SK-N-SH treated with all-trans-retinoic acid at 6 μM for 48 hours (cell line): Measurements from ENCODE around the gene ZFYVE28.
A peak's percentile ranks its signal among the peaks of the same experiment; 100 is the strongest.

ENCODE experiments used
- ATAC-seq: fragments of 200-7000 bp; cut with Tn5 transposase; 3 replicates; pipeline ENCODE4 v1.9.1; 2020; ENCODE audit warnings: mild to moderate bottlenecking, moderate library complexity
- ARNTL ChIP-seq: fragments of 450-650 bp; formaldehyde crosslinking; IDR thresholded peaks from 2 replicates; pipeline ENCODE4 v1.5.0; 2020; ENCODE audit warnings: low read depth, mild to moderate bottlenecking, moderate library complexity, borderline replicate concordance
- BACH2 ChIP-seq: fragments of 250-450 bp; sonication (Bioruptor Pico); IDR thresholded peaks from 2 replicates; pipeline ENCODE4 v1.9.0; 2021; ENCODE audit warnings: mild to moderate bottlenecking, borderline replicate concordance
- CSDC2 ChIP-seq: fragments of 250-450 bp; sonication (Bioruptor Pico); IDR thresholded peaks from 2 replicates; pipeline ENCODE4 v1.5.0; 2020; ENCODE audit warnings: mild to moderate bottlenecking, moderate library complexity
- CSRNP3 ChIP-seq: fragments of 250-450 bp; sonication (Bioruptor Pico); IDR thresholded peaks from 2 replicates; pipeline ENCODE4 v1.5.1; 2021; ENCODE audit warnings: mild to moderate bottlenecking, moderate library complexity
- ESRRG ChIP-seq: fragments of 250-450 bp; sonication (Bioruptor Pico); IDR thresholded peaks from 2 replicates; pipeline ENCODE4 v1.6.1; 2021; ENCODE audit warnings: mild to moderate bottlenecking
- GLIS3 ChIP-seq: fragments of 250-450 bp; sonication (Bioruptor Pico); IDR thresholded peaks from 2 replicates; pipeline ENCODE4 v1.5.0; 2020; ENCODE audit warnings: mild to moderate bottlenecking, moderate library complexity
- ISL1 ChIP-seq: fragments of 250-450 bp; sonication (Bioruptor Pico); IDR thresholded peaks from 2 replicates; pipeline ENCODE4 v2.1.2; 2022; ENCODE audit warnings: mild to moderate bottlenecking, moderate library complexity
- OSR1 ChIP-seq: fragments of 250-450 bp; sonication (Bioruptor Pico); IDR thresholded peaks from 2 replicates; pipeline ENCODE4 v1.8.0; 2022; ENCODE audit warnings: moderate library complexity, mild to moderate bottlenecking, inconsistent platforms
- PATZ1 ChIP-seq: fragments of 250-450 bp; sonication (Bioruptor Pico); IDR thresholded peaks from 2 replicates; pipeline ENCODE4 v1.8.0; 2020; ENCODE audit warnings: mild to moderate bottlenecking, moderate library complexity, borderline replicate concordance
- POU6F1 ChIP-seq: fragments of 250-450 bp; sonication (Bioruptor Pico); IDR thresholded peaks from 2 replicates; pipeline ENCODE4 v1.8.0; 2021; ENCODE audit warnings: low read depth, mild to moderate bottlenecking, moderate library complexity, borderline replicate concordance
- PPARA ChIP-seq: fragments of 250-450 bp; sonication (Bioruptor Pico); IDR thresholded peaks from 2 replicates; pipeline ENCODE4 v1.5.0; 2020; ENCODE audit warnings: mild to moderate bottlenecking, borderline replicate concordance
- RARB ChIP-seq: fragments of 250-450 bp; sonication (Bioruptor Pico); IDR thresholded peaks from 2 replicates; pipeline ENCODE4 v1.8.0; 2021; ENCODE audit warnings: mild to moderate bottlenecking, moderate library complexity
- SNAI2 ChIP-seq: fragments of 250-450 bp; sonication (Bioruptor Pico); IDR thresholded peaks from 2 replicates; pipeline ENCODE4 v1.5.0; 2020; ENCODE audit warnings: mild to moderate bottlenecking, moderate library complexity
- TCF4 ChIP-seq: fragments of 250-450 bp; sonication (Bioruptor Pico); IDR thresholded peaks from 2 replicates; pipeline ENCODE4 v1.8.0; 2021; ENCODE audit warnings: mild to moderate bottlenecking, moderate library complexity, borderline replicate concordance
- TOX ChIP-seq: fragments of 250-450 bp; sonication (Bioruptor Pico); IDR thresholded peaks from 2 replicates; pipeline ENCODE4 v1.8.0; 2021; ENCODE audit warnings: mild to moderate bottlenecking, moderate library complexity, borderline replicate concordance
- TSHZ2 ChIP-seq: fragments of 250-450 bp; sonication (Bioruptor Pico); IDR thresholded peaks from 2 replicates; pipeline ENCODE4 v1.5.0; 2020; ENCODE audit warnings: mild to moderate bottlenecking, moderate library complexity
- ZC3H10 ChIP-seq: fragments of 250-450 bp; sonication (Bioruptor Pico); IDR thresholded peaks from 2 replicates; pipeline ENCODE4 v1.5.1; 2021; ENCODE audit warnings: mild to moderate bottlenecking, moderate library complexity
- ZFP3 ChIP-seq: fragments of 250-450 bp; sonication (Bioruptor Pico); IDR thresholded peaks from 2 replicates; pipeline ENCODE4 v1.5.0; 2020; ENCODE audit warnings: mild to moderate bottlenecking, moderate library complexity
- ZFP30 ChIP-seq: fragments of 450-650 bp; formaldehyde crosslinking; IDR thresholded peaks from 2 replicates; pipeline ENCODE4 v1.5.0; 2022; ENCODE audit warnings: mild to moderate bottlenecking, moderate library complexity
- ZNF565 ChIP-seq: fragments of 450-650 bp; formaldehyde crosslinking; conservative IDR thresholded peaks from 2 replicates; pipeline ENCODE4 v1.5.0; 2020; ENCODE audit warnings: low read depth, mild to moderate bottlenecking, moderate library complexity
- ZNF70 ChIP-seq: fragments of 450-650 bp; formaldehyde crosslinking; IDR thresholded peaks from 2 replicates; pipeline ENCODE4 v1.5.0; 2020; ENCODE audit warnings: mild to moderate bottlenecking, moderate library complexity

The ZFYVE28 gene

GRCh38 chr4:2443956-2444740 lies 25.7 kb upstream of the ZFYVE28 start:
- no peak for ATAC-seq

GRCh38 chr4:2443061-2443730 lies 24.8 kb upstream of the ZFYVE28 start:
- TF ChIP-seq RARB (CRISPR knock-in tag), result no peak
- TF ChIP-seq ARNTL, result no peak
- TF ChIP-seq SNAI2 (CRISPR knock-in tag), result no peak
- TF ChIP-seq PPARA (CRISPR knock-in tag), result no peak
- no peak for TF ChIP-seq GLIS3
- no peak for TF ChIP-seq BACH2
- TF ChIP-seq POU6F1, result no peak
- no peak for TF ChIP-seq OSR1 (CRISPR knock-in tag)
- TF ChIP-seq TOX (CRISPR knock-in tag), result no peak
- TF ChIP-seq CSRNP3 (CRISPR knock-in tag), result no peak
- no peak for TF ChIP-seq PATZ1 (CRISPR knock-in tag)
- no peak for ATAC-seq

More at GRCh38 chr4:2443956-2444740, 25.7 kb upstream of the ZFYVE28 start:
- TF ChIP-seq ZNF565, result no peak
- TF ChIP-seq ZNF70 (CRISPR knock-in tag), result no peak
- no peak for TF ChIP-seq RARB (CRISPR knock-in tag)
- no peak for TF ChIP-seq ZFP30
- no peak for TF ChIP-seq TOX (CRISPR knock-in tag)
- no peak for TF ChIP-seq ZFP3 (CRISPR knock-in tag)
- TF ChIP-seq ESRRG, result no peak
- TF ChIP-seq BACH2, result no peak
- no peak for TF ChIP-seq CSRNP3 (CRISPR knock-in tag)

GRCh38 chr4:2442175-2442993 lies 23.9 kb upstream of the ZFYVE28 start:
- ATAC-seq, result peak; percentile 31; the same call in 2 of the 3 replicates
- TF ChIP-seq BACH2 (no peak), CSDC2 (CRISPR knock-in tag) (no peak), ZC3H10 (CRISPR knock-in tag) (no peak), TCF4 (CRISPR knock-in tag) (no peak), SNAI2 (CRISPR knock-in tag) (no peak), TSHZ2 (CRISPR knock-in tag) (no peak), ISL1 (CRISPR knock-in tag) (no peak), POU6F1 (no peak), PPARA (CRISPR knock-in tag) (no peak), ZNF70 (CRISPR knock-in tag) (no peak), ZFP30 (no peak), ZFP3 (CRISPR knock-in tag) (no peak), ZNF565 (no peak), PATZ1 (CRISPR knock-in tag) (no peak), ESRRG (no peak), RARB (CRISPR knock-in tag) (no peak)
